ENCODE results near the gene MYO3B.

- TF ChIP-seq POLR2A (IDR thresholded peaks at IDR 0.05) (no peak), CTCF (IDR thresholded peaks at IDR 0.05) (no peak)
Measured at GRCh38 chr2:170391697-170392096, 213.8 kb downstream of the MYO3B start.
